Lung (tissue), 12 donors: ENCODE results near the gene BANF2. TPM values are rescaled to one million over a fixed set of nuclear protein-coding genes. Genes with fewer than 3 reads are reported as not detected.

Experiments used
- ATAC-seq: fragments of 200-7000 bp; cut with Tn5 transposase; one replicate; pipeline ENCODE4 v1.9.1; 2020; ENCODE audit warnings: moderate number of reproducible peaks; ENCODE audit not compliant: insufficient read depth, low FRiP score
- DNase-seq, 3 donors: peaks; one replicate each; pipeline ENCODE4 v3.0.0-alpha.2; 2013 to 2017
- H3K27ac ChIP-seq, 2 donors: one replicate each; pipeline ENCODE4 v1.5.1; 2013; ENCODE audit warnings: mild to moderate bottlenecking in 2 of 2, moderate library complexity in 2 of 2, control low read depth in 1 of 2, inconsistent platforms in 1 of 2, low read depth in 1 of 2, low read length in 1 of 2
- H3K27me3 ChIP-seq, 3 donors: one replicate each; pipeline ENCODE4 v1.5.1; 2013; ENCODE audit warnings: low read length in 2 of 3; ENCODE audit not compliant: control insufficient read depth in 3 of 3, insufficient read depth in 3 of 3
- H3K36me3 ChIP-seq, 4 donors: one replicate each; pipeline ENCODE4 v1.5.1; 2013; ENCODE audit warnings: low read length in 4 of 4, mild to moderate bottlenecking in 1 of 4, moderate library complexity in 1 of 4; ENCODE audit not compliant: control insufficient read depth in 4 of 4, insufficient read depth in 4 of 4
- H3K4me1 ChIP-seq, 5 donors: one replicate each; pipeline ENCODE4 v1.5.1; 2013; ENCODE audit warnings: low read length in 5 of 5, mild to moderate bottlenecking in 2 of 5, moderate library complexity in 1 of 5; ENCODE audit not compliant: control insufficient read depth in 5 of 5, insufficient read depth in 5 of 5
- H3K4me3 ChIP-seq: one replicate; pipeline ENCODE4 v1.5.1; 2013; ENCODE audit warnings: mild to moderate bottlenecking, control low read depth, moderate library complexity
- H3K9ac ChIP-seq, 2 donors: one replicate each; pipeline ENCODE4 v1.5.1; 2013; ENCODE audit warnings: low read length in 2 of 2, control low read depth in 1 of 2; ENCODE audit not compliant: insufficient read depth in 1 of 2
- H3K9me3 ChIP-seq, 4 donors: one replicate each; pipeline ENCODE4 v1.5.1; 2013; ENCODE audit warnings: low read length in 3 of 4, mild to moderate bottlenecking in 1 of 4, moderate library complexity in 1 of 4; ENCODE audit not compliant: control insufficient read depth in 4 of 4, insufficient read depth in 3 of 4
- CTCF ChIP-seq: IDR thresholded peaks from 2 replicates; pipeline ENCODE4 v1.5.1; 2012; ENCODE audit warnings: mild to moderate bottlenecking; ENCODE audit errors: control extremely low read depth, extremely low read depth
- WGBS, 2 donors: extraction: QIAGEN DNeasy Blood & Tissue Kit; methylation state at CpG; one replicate each; pipeline ENCODE4 v1.1.7; 2013; 5-methylcytosine and 5-hydroxymethylcytosine counted together
- polyA plus RNA-seq, 2 donors: library from polyadenylated mRNA; stranded (reverse); fragments of 200-250 nt; gene quantifications; one replicate each; pipeline ENCODE4 v1.2.1, GENCODE V29; 2013
- total RNA-seq, 2 donors: library from RNA; depleted of rRNA in 1 of 2; stranded (reverse); fragments of >200 nt in 1 of 2; gene quantifications; one replicate each; pipeline ENCODE4 v1.2.1, GENCODE V29; 2014 to 2021
- donor health status: control.
- donor health status: control.
- donor health status: Bipolar disorder and iron deficiency.
- donor health status: healthy.
- donor health status: DM: yes; HTN: yes; CAD: no.

Gene BANF2
- total and polyA plus RNA-seq, 4 donors, result not detected

GRCh38 chr20:17680836-17681725 lies 18.7 kb upstream of the BANF2 start:
- Histone ChIP-seq H3K9me3 (no peaks in the 10 kb centered on the region), H3K4me1 (peaks cover 0 to 33% (median 11%) of the 10 kb centered on the region in 5 donors), H3K9ac (no peak overlapping the region), H3K27ac (peak overlapping the region; percentile 91 to 99), H3K4me3 (peak overlapping the region; percentile 90), H3K27me3 (no peaks in the 10 kb centered on the region), H3K36me3 (peaks cover 0 to 11% (median 3%) of the 10 kb centered on the region in 4 donors)
- DNase-seq (peak; percentile 79 to 87 (median 87)), ATAC-seq (peak; percentile 30)
- 1% methylated on average over 80 to 110 of the region's 110 CpGs for WGBS, 2 donors
- peak; percentile 49 for TF ChIP-seq CTCF

GRCh38 chr20:17681726-17682102 lies 18.1 kb upstream of the BANF2 start:
- no peak for TF ChIP-seq CTCF
- no peak overlapping the region for H3K9ac ChIP-seq
- WGBS, 2 donors, result 0 to 1% methylated on average over 36 to 65 of the region's 65 CpGs

GRCh38 chr20:17682103-17682888 lies 17.5 kb upstream of the BANF2 start, which contains the start of gene RRBP1:
Gene RRBP1, minus strand, starts transcription at chr20:17682242. Its CDS starts 21,735 bp downstream, at chr20:17660507.
- Histone ChIP-seq H3K27me3 (no peaks in the 10 kb centered on the region), H3K9me3 (no peaks in the 10 kb centered on the region), H3K27ac (peak within 1 kb of the TSS; percentile 91 to 99), H3K4me3 (peak within 1 kb of the TSS; percentile 90), H3K4me1 (peaks cover 0 to 33% (median 11%) of the 10 kb centered on the region in 5 donors), H3K36me3 (peaks cover 0 to 10% (median under 1%) of the 10 kb centered on the region in 4 donors), H3K9ac (peak within 1 kb of the TSS in 1 of 2 donors; percentile 36)
- DNase-seq (peak; percentile 98 to 99 (median 99)), ATAC-seq (peak; percentile 94)
- peak; percentile 47 for TF ChIP-seq CTCF
- WGBS, 2 donors, result 0% methylated on average over 59 to 79 of the region's 79 CpGs

More at GRCh38 chr20:17681726-17682102, 18.1 kb upstream of the BANF2 start:
- H3K4me3 ChIP-seq, result peak overlapping the region; percentile 90
- H3K9me3 ChIP-seq, result no peaks in the 10 kb centered on the region
- ATAC-seq (no peak), DNase-seq (no peak)
- H3K36me3 ChIP-seq, result peaks cover 0 to 10% (median under 1%) of the 10 kb centered on the region in 4 donors
- peaks cover 0 to 33% (median 11%) of the 10 kb centered on the region in 5 donors for H3K4me1 ChIP-seq
- H3K27me3 ChIP-seq, result no peaks in the 10 kb centered on the region
- H3K27ac ChIP-seq, result peak overlapping the region; percentile 91 to 99
